ENCODE results near the gene DOCK3. TPM values are rescaled to one million over a fixed set of nuclear protein-coding genes. Genes with fewer than 3 reads are reported as not detected.

DOCK3 gene
- total and polyA plus RNA-seq, 2 of the 4 experiments (the other 2 are of a cell fraction): under 0.01 to 0.12 TPM

DNA sequence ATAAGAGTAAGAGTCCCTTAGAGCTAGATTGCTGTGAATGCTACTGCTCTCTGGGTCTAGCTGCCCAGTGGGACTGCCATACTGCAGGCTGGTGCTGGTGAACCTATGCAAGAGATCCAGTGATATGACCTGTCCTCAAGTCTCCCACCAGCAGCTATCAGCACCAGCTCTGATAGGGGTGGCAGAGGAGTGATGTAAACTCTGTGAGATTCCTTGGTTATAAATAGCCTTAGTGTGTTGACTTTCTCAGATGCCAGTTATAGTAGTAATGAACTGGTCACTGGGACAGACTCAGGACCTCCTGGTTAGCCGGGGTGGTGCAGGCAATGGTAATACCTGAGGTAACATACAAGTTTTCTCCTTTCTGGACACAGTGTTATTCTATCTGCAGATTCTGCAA, 515.5 kb downstream of the DOCK3 start:
- no peaks in the 10 kb centered on the region for H3K79me1 ChIP-seq (ENCODE audit: low read depth in 1 of 2, low read length in 2 of 2)

More for the DNA sequence above, 515.5 kb downstream of the DOCK3 start:
- H2BK120ac ChIP-seq (ENCODE audit: low read depth, low read length): no peak overlapping the region
- no peaks in the 10 kb centered on the region for H4K20me1 ChIP-seq (ENCODE audit: insufficient read depth, low read length)
- no peak overlapping the region for H2BK20ac ChIP-seq (ENCODE audit: low read depth, low read length)
- no peak overlapping the region for H4K5ac ChIP-seq (ENCODE audit: low read depth, low read length)
- no peak overlapping the region for H2AFZ ChIP-seq (replicated peaks; ENCODE audit: low read length, poor library complexity)
- BruUV-seq (replicated peaks): no TSS peak
- no peak overlapping the region for H3K27ac ChIP-seq (ENCODE audit: insufficient read depth, low read length)
- H3K4ac ChIP-seq (ENCODE audit: low read depth, low read length): no peak overlapping the region
- DNase-seq (no peak), ATAC-seq (ENCODE audit: low read depth) (no peak)
- no peaks in the 10 kb centered on the region for H3K27me3 ChIP-seq (ENCODE audit: control insufficient read depth, insufficient read depth, low read length)
- TF ChIP-seq ELK1 (IDR thresholded peaks at IDR 0.05; ENCODE audit: borderline replicate concordance, low read depth, low read length): no peak
- H3K9me1 ChIP-seq (ENCODE audit: insufficient read depth, low read length): no peaks in the 10 kb centered on the region
- no peak overlapping the region for H3K9ac ChIP-seq (ENCODE audit: low read depth, low read length)
- no peak overlapping the region for H4K91ac ChIP-seq (ENCODE audit: insufficient read depth, low read depth, low read length)
- no peak overlapping the region for H3K4me2 ChIP-seq (ENCODE audit: low read depth, low read length)
- H2AK5ac ChIP-seq (ENCODE audit: low read depth, low read length): no peak overlapping the region
- no CpG with 5 or more reads among the region's 1 CpG for WGBS, 2 experiments (ENCODE audit: extremely low coverage in 2 of 2, insufficient read length in 1 of 2)
- ChIA-PET CTCF (no interaction called here), POLR2A (ENCODE audit: unreplicated experiment) (no interaction called here)
- dilution Hi-C loops (cut with HindIII; ENCODE audit: low sequenced_read_pairs, unreplicated experiment) (no loop called here), in situ Hi-C loops (cut with MboI; ENCODE audit: low sequenced_read_pairs) (no loop called here), intact Hi-C loops (cut with micrococcal nuclease) (no loop called here)
- H2BK5ac ChIP-seq (ENCODE audit: low read depth, low read length, poor library complexity, severe bottlenecking): no peak overlapping the region
- H2AK9ac ChIP-seq (replicated peaks; ENCODE audit: low read depth, low read length, poor library complexity): no peak overlapping the region
- H2BK15ac ChIP-seq (ENCODE audit: low read depth, low read length): no peak overlapping the region
- no peak overlapping the region for H3K4me3 ChIP-seq (ENCODE audit: insufficient read depth, low read depth, low read length)
- H3K56ac ChIP-seq (ENCODE audit: extremely low read depth, insufficient read depth, low read length): no peak overlapping the region
- no peak overlapping the region for H3K14ac ChIP-seq (replicated peaks; ENCODE audit: low read depth, low read length)
- H3K36me3 ChIP-seq (ENCODE audit: control insufficient read depth, insufficient read depth, low read length): no peaks in the 10 kb centered on the region
- no peak overlapping the region for H3K18ac ChIP-seq (ENCODE audit: low read depth, low read length)
- no peak overlapping the region for H4K8ac ChIP-seq (ENCODE audit: low read depth in 2 of 2, low read length in 2 of 2)
- H3K23ac ChIP-seq (ENCODE audit: low read depth, low read length): no peak overlapping the region
- no peaks in the 10 kb centered on the region; the same call in 1 of the 2 replicates for H3K9me3 ChIP-seq (ENCODE audit: control insufficient read depth, insufficient read depth, low read length)
- H3K4me1 ChIP-seq (ENCODE audit: control insufficient read depth, insufficient read depth, low read length): no peaks in the 10 kb centered on the region

Measured in IMR-90 (cell line).